Hematopoietic multipotent progenitor cell treated with erythropoietin and hydrocortisone succinate and interleukin-3 and kit ligand, for 8 days (in vitro differentiated cells): ENCODE measurements around the gene SMAD6.
A peak's percentile ranks its signal among the peaks of the same experiment; 100 is the strongest.

Experiments used
- DNase-seq: peaks from one replicate; pipeline ENCODE4 v3.0.0-alpha.2; 2015

SMAD6 gene

DNA sequence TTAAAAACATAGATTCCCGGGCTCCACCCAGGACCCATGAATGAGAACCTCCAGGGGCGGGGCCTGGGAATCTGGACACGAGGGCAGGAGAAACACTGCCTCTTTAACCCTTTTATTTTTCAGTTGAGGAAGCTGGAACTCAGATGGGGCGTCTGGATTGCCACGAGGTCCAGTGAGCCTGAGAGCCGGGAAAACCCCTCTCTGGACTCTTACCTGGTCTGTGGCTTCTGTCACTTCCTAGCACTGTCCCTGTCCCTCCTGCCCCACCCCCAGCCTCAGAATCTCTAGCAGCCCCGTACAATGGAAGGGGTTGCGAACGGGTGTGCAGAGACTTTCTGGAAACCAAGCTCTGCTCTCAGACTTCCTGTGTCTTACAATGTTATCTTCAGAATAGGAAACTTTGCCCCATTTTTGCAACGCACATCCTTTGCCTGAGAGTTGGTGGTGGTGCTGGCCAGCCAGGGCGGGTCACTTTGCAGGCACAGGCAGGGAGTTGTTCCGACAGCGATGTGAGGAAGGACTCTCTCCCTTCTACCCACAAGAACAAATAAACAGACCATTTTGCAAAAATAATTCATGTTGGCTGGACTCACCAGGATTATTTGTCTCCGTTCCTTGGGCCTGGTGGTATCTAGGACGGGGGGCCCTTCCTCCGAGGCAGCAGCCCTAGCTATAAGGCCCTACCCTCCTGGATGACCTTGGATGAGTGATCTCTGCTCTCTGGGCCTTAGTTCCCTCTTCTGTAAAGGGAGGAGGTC, 59.1 kb downstream of the SMAD6 start:
- DNase-seq: no peak

DNA sequence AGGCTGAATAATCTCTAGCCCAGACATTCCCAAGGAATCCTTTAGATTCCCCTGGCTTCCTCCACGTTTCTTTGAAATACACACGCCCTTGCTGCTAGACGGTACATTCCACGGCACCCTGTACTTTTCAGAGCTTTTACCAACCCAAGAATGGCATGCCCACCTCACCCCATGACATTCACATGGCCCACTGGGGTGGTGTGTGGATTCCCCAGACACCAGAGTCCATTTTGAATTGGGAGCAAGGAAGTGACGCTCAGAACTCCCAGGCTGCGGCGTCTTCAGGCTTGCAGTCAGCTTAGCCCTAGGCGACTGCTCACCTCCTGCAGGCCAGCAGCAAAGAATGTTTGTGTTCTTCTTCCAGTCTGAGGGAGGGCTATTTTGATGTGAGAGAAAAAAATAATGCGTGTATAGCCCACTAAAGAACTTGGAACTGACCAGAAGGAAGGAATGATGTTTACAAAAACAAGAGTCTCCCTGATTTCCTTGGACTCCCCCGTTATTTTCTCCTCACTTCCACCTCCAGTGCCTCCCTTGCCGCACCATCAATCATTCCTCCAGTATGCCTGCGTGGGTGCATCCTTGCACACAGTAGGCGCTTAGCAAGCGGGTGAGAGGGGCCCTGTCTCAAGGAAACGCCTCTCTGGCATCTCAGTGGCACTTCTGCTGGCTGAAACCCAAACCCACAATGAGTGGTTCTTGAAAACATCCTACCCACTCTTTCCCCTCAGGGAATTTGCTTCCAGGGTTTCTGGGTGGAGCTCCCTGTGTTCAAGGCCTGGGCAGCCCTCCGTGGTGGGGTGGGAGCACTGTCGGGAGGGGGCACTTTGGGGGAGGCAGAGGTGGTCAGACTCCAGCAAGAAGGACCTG, 59.9 kb downstream of the SMAD6 start:
- DNase-seq: no peak

DNA sequence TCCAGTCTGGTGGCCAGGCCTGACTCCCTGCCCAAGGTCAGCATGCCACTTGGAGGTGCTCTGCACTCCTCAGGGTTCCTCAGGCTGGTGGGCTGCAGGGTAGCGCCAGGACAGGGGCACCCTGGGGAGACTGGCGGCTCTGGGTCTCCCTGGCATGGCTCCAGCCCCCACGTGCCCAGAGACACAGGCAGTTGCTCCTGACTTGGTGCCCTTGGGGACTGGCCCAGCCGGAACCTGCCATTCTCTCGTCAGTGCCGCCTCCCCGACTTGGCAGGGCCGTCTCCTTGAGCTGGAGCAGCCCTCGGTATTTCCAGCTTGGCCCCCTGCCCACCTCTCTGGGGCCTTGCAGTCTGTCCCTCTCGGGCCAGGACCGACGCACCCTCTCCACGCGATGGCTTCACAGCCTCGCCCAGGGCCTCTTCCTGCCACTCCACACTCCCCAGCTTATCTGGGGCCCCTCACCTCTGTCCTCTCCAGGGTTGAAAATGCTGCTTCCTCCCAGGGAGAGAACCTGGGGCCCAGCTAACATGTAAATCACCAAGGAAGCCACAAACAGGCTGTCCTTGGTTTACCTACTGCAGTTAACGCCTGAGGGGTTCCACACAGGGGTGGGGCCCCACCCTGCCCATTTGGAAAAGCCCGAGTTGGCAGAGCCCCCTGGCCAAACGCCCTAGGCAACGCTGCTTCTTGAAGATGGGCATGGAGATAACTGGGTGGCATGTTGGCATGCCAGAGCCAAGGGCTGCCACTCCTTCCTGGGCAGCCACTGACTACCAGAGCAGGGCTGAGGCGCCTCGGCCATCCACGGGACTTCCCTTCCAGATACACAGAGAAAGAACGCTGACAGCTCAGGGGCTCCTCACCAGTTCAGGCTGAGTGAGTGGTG, 61.4 kb downstream of the SMAD6 start:
- peak; percentile 11 for DNase-seq

DNA sequence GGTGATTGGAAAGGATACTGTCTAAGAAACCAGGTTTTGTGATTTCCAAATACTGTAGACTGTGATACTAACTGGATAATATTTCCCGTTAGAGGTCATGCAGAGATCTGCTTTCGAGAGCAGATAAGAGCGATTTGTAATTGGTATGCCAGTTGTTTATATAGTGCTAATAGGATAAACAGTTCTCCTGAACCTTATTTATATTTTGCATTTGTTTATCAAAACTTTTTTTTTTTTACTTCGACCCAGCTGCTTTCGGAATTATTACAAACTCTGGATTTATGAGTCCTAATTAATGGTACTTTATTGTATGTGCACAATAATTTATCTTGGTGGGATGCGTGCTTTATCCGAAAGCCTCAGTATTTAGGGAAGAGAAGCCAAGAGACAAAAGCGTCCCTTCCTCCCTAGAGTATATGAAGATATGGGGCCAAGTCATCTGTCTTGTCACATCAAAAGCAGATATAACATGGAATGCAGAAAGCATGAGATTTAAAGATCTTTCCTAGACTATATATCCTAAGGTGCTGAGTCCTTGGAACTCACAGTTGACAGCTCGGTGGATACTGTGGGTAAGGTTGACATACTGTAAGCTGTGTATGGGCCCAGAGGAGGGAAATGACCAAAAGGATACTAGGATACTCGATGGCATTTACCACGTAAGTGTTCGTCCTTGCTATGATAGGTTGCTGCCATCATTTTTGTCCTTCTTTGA, 62.2 kb downstream of the SMAD6 start:
- no peak for DNase-seq

DNA sequence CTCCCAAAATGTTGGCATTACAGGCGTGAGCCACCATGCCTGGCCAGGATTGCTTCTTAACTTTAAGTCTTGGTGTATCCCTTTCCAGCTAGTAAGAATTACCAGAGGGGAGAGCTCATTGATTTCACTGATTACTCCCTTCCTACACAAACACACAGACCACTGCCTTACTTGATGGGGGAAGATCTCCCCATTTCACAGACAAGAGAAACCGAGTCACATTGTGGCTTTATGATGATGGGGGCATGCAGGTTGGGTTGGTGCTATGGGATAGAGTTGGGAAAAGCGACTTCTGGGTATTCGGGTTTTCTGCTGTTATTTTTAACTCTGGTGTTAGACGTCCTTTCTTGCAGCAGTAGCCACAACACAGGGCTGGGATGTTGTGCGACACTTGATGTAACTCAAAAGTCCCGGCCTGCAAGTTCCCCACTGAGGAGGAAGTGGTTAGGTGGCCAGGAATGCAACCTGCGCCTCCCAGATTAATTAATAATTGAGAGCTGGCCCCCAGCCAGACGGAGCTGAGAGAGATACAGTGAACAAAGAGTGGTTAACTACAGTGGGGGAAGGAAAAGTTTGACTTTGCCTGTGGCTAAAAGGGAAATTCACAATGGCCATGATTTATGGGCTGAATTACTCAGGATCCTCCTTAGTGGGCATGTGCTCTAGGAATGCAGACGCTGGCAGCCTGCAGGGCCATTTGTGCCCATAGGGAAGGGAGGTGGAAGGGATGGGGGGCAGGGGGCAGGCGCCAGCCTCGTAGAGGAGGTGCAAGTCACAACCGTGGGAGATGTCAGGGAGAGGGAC, 63.6 kb downstream of the SMAD6 start:
- peak; percentile 85 for DNase-seq

DNA sequence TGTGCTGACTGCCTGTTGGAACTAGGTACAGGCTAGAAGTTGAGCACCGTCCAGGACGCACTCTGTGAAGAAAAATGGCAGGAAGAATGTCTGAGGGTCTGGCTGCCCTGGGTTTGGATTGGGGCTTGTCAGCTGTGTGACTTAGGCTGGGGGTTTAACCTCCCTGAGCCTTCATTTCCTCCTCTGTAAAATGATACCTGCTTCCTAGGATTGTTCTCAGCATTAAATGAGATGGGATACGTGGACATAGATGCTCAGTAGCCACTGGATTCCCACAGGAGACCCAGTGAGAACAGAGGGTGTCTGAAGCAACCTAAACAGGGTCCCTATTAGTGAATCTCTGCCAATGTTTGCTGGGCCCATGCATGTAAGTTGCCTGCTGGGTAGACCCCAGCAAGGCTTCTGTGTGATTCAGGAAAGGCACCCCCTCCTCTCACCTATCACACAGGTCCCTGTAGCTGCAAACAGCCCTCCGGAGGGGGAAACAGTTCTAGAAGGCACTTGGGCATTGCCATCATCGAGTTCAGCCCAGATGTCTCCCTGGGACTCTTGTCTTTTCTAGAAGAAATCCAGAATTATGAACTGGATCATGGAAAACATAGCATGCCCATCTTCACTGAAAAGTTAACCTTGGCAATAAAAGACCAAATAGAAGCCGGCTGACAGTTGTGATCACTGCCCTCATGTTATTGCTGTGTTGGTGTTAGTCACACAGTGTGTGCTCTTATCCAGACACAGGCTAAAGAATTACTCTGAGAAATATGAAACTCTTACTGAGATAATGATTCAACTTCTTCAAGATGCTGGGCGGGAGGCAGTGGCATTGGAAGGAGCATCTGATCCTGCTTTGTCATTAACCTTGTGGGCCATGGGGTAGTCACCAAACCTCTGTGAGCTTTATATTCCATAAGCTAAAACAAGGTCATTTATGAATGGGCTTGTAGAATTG, 64.5 kb downstream of the SMAD6 start:
- DNase-seq: no peak

DNA sequence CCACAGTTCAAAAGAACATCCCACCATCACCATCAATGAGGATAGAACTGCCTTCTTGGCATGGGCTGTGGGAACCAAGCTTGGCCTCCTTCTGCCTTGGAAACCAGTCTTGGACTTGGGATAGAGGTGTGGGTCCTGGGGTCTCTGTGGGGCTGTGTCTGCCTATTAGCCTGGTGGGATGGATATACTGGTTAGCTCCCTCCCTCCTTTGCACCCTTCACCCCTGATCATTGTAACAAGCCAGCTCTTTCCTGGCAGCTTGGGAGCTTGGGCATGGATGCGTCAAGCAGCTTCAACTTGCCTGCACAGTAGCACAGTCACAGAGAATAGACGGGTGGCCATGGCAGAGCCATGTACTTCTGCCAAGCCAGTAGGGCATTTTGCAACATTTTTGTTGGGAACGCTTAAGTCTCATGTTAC, 65.2 kb downstream of the SMAD6 start:
- DNase-seq: no peak

DNA sequence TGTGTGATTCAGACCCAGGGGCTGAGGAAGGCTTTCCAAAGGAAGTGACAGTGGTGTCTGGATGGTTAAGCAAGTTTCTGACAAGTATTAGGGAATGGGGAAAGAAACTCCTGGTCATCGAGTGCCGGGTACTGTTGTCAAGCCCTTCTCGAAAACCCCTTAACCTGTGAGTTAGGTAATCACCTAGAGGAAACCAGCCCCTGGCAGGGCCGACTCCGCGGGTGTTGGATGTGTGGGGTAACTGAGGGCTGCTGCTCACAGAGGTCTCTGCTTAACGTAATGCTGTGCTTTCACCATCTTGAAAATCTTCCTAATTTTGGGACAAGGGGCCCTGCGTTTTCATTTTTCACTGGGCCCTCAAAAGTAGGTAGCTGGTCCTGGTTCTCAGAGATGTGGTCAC, 67.0 kb downstream of the SMAD6 start:
- no peak for DNase-seq

DNA sequence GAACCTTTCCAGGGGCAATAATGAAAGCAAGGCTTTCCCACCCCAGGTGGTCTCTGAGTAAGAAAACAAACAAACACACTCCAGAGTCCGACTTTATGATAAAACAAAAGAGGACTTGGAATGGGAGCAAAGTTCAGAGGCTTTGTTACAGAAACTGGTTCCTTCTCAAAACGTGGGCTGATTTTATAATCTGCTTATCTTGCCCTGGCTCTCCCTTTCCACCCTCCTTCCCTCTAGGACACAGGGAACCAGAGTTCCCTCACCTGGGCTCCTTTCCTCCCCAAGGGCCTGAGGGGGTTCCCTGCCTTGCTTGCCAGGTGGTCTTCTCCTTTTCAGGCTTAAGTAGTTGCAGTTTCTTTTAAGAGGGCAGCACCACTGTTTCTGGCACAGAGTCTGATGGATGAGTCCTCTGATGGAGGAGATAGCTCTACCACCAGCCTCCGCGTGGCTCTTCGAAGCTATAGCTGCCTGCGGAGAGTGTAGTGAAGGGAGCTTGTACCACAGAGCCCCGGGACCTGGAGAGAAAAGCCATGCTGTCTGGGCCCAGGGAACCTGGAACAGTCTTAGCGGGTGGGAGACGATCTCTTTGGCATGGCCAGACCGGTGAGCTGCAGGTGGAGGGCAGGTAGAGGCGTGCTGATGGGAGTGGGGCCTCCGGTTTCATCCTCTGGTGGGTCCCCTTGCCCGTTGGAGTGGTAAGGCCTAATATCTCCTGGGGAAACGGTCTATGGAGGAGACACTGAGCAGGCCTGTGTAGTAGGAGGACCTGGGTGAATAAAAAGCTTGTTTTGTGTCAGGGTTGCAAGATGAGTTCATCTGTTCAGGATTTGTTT, 68.7 kb downstream of the SMAD6 start:
- no peak for DNase-seq

DNA sequence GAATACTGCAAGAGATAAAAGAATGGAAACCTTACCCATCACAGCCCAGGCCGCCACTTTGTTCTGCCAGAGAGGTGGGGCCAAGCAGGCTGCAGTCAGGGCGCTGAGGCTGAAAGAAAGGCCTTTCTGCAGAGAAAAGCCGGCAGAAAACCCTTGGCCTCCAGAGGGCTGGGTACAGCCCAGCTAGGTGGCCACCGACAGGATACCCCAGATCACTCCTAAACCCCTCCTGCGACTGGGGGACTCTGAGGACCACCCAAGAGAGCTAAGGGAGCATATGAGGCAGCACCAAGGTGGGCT, 69.3 kb downstream of the SMAD6 start:
- no peak for DNase-seq

DNA sequence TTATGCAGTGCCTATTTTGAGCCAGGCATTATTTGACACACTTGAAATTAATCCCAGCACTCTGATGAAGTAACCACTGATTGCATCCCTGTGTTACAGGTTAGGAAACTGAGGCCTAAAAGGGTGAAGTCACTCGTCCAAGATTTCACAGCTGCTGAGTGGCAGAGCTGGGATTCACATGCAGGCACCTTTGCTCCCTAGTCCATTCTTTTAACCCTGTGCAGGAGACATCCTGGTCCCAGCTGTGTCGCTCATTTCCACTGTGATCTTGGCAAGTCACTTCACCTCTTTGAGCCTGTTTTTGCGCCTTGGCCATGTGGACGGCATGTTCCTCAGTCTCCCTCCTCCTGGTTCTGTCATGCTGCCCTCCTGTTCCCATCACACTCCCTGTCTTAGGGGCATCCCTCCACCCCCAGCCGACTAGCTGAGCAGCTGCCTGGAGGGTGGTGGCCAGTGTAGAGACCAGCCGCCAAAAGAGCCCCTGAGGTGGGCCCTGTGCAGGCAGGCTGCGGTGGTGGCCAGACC, 70.6 kb downstream of the SMAD6 start:
- no peak for DNase-seq

DNA sequence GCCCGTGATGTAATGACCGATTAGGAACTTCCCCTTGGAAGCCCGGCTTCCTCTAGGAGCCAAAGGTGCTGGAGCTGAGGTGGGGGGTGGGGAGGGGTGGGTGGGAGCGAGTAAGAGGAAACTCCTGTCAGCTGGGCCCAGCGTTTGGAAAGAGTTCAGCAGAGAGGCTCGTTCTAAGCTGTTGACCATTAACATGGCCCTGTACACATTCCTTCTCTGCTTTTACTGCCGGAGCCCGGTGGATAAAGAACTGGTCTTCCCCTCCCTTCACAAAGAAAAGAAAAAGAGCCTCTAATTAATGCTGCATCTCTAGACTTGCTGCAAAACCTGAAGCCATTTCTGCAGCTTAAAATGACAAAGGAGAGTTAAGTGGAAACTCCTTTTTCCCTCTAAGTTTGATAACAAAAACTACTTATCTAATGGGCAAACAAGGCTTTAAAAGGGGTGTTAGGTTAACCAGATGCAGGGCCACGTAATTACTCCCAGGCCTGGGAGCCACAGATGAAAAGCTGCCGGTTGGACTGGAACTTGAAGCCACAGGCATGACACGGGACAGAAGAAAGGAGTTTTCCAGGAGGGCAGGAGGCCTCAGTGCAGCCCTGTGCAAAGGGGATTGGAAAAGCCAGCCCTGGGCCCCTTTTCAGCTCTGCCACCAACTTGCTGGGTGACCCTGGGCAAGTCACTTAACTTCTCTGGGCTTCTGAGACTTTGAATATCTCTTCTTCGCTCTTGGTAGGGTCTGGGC, 71.3 kb downstream of the SMAD6 start:
- DNase-seq: peak; percentile 58

DNA sequence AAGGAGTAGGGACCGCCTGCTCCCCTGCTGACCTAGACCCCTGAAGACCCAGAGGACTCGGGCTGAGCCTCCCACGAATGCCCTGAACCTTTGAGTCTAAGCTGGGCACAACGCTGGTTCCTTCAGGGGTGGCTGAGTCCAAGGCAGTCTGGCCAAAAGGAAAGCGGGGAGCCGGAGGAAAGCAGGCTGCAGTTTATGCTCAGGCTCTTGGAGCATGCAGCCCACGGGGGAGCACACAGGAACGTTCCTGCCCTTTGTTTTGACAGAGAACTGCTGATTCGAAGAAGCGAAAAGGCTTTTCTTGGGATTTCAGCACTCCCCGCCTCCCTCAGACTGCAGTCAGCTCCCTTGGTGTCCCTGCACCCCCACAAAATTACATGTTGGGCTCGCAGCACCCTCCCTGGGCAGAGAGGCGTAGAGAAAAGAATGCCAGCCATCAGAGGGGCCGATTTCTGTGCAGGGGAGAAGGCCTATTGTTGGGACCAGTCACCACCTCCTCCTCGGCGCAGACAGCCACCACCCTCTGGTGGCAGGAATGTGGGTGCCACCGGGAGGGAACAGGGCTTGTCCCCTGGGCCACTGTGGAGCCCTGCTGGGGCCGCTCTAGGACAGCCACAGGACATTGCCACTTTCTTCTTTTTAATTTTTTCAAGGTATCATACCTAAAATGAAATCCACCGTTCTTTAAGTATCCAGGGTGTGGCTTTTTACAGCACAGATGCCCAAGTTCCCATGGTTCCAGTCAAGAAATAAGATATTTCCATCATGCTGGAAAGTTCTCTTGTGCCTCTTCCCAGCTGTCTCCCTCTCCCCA, 72.2 kb downstream of the SMAD6 start:
- peak; percentile 76 for DNase-seq

DNA sequence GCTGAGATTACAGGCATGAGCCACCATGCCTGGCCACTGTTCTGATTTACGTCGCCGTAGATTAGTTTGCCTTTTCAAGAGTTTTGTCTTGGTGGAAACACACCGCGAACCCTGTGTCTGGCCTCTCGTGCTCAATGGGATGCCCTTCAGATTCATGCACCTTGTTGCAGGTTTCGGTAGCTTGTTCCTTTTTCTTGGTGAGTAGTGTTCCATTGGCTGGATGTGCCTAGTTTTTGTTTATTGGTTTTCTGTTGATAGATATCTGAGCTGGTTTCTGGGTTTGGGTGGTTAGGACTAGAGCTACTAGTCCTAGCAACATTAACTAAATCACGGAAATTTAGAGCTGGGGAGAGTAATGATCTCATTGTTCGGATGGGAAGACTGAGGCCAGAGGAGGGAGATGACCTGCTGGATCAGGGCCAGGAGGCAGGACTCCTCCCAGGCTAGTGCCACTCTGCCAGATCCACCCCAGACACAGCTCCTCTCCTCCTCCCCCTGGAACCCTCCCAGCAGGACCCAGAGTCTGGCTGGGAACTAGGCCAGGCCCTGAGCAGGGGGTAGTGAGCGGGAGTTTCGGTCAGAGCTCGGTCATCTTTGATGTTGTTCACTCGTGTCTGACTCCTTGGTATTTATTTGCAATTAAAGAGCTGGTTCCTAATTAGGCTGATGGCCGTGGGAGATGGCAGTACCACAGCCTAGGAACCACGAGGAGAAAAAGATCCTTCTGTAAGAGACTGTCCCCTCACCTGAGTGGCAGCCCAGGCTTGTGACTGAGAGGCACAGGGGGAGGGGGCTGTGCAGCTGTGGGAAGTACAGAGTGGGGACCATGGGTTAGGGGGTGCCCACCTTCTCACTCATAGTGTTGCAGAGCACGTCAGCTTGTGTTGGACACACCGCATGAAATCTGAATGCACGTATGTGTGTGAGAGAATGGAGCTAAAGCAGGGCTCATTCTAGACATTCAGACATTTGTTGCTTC, 73.4 kb downstream of the SMAD6 start:
- no peak for DNase-seq

DNA sequence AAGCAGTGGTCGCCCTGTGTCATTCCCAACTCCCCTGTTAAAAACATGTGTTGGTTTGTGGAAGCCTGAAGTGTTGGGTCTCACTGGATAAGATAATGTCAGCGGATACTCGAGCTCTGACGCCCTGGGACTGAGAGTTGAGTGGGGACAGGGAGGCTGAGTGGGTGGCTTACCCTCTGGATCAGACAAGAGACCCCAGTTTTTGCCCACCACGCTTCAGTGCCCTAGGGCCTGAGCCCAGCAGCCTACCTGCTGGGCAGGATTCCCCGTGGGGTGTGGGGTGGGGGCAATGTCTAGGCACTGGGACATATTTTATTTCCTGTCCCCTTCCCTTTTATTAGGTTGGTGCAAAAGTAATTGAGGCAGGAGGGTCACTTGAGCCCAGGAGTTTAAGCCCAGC, 75.0 kb downstream of the SMAD6 start:
- no peak for DNase-seq

DNA sequence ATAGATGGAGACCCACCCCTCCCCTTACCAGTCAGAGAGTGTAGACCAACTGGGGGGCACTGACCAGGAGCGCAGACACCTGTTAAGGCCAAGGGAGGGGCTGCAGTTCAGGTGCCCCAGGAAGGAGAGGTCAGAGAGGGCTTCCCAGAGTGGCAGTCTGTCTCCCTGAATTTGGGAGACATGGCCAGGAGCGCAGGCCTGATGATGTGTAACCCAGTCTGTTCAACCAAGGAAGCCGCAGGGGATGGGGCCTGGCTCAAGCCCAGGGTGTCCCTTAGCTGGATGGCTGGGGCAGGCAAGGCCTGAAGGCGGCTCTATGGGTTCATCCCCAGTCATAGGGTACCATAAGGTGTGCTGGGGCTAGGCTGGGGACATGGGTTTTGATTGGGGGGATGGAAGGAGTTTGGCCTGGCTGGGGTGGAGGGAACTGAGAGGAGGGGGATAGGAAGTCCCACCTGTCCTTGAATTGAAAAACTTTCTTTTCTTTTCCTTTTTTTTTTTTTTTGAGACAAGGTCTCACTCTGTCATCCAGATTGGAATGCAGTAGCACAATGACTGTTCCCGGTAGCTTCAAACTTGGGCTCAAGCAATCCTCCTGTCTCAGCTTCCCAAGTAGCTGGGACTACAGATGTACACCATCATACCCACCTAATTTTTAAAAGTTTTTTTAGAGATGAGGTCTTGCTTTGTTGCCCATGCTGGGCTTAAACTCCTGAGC, 75.7 kb downstream of the SMAD6 start:
- no peak for DNase-seq
